AG09309 (cell line): Measurements from ENCODE around the gene SETBP1.

Experiments used
- DNase-seq: peaks from one replicate; pipeline ENCODE4 v3.0.0-alpha.2; 2010; ENCODE audit warnings: low read depth
- H3K4me3 ChIP-seq: 2 replicates; pipeline ENCODE4 v1.5.1; 2011; ENCODE audit warnings: mild to moderate bottlenecking, low read depth, low read length, moderate library complexity; ENCODE audit not compliant: control insufficient read depth
- TF ChIP-seq, protein P1 (sequence below): IDR thresholded peaks from 2 replicates; pipeline ENCODE4 v1.5.1; 2011; ENCODE audit warnings: mild to moderate bottlenecking, low read depth, low read length, inconsistent platforms; ENCODE audit not compliant: insufficient read depth, control insufficient read depth; ENCODE audit errors: missing control alignments

Gene SETBP1

DNA sequence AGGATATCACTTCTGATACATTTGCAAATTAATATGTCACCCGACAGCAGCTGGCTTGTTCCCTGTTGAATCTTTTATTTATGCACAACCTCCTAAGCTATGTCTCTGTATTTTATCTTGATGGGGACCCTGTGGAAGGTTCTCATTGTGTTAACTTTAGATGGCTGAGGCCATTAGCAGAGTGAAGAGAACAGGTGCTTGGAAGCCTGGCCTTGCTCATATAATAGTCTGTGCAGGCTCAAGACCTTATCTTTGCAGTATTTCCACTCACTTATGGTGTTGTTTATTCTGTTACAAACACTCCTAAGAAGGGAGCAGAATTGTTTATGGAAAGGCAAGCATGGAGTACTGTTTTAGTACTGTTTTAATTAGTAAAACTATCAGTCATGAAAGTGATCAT lies 107.6 kb downstream of the SETBP1 start:
- no peak for DNase-seq
- TF ChIP-seq, protein P1, sequence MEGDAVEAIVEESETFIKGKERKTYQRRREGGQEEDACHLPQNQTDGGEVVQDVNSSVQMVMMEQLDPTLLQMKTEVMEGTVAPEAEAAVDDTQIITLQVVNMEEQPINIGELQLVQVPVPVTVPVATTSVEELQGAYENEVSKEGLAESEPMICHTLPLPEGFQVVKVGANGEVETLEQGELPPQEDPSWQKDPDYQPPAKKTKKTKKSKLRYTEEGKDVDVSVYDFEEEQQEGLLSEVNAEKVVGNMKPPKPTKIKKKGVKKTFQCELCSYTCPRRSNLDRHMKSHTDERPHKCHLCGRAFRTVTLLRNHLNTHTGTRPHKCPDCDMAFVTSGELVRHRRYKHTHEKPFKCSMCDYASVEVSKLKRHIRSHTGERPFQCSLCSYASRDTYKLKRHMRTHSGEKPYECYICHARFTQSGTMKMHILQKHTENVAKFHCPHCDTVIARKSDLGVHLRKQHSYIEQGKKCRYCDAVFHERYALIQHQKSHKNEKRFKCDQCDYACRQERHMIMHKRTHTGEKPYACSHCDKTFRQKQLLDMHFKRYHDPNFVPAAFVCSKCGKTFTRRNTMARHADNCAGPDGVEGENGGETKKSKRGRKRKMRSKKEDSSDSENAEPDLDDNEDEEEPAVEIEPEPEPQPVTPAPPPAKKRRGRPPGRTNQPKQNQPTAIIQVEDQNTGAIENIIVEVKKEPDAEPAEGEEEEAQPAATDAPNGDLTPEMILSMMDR: no peak
- H3K4me3 ChIP-seq: no peak overlapping the region

DNA sequence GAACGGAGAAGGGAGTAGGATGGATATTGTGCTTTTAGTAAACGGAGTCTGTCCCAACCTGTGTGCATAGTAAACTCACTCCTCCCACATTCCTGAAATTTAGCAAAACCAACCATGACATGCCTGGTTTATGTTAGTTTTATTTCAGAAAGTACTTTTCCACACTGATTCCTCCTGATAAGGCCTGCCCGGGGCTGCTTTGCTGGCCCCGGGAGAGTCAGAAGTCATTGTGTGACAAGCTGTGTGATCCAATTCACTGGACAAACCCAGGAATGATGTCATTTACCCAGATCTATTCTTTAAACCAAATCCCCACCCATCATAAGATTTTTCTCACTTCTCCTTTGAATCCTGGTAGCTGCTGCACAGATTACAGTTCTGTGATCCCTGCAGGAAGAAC lies 109.0 kb downstream of the SETBP1 start:
- H3K4me3 ChIP-seq: no peak overlapping the region
- TF ChIP-seq, protein P1: no peak
- no peak for DNase-seq

DNA sequence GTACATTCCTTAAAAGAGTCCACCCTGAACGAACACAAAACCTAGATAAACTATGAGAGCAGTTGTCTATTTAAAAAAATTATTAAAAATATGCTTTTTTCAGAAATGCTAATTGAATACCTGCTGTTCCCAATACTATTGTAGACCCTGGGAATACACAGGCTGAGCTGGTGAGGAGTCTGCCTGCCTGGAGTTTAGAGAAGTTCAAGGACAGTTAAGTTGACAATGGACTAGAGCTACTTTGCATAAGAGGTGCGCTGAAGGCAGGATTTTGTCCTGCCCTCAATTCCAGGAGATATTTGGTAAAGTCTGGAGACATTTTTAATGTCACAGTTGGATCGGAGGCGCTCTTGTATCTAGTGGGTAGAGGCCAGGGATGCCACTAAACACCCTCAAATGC lies 110.2 kb downstream of the SETBP1 start:
- no peak overlapping the region for H3K4me3 ChIP-seq
- DNase-seq: no peak
- TF ChIP-seq, protein P1: no peak

DNA sequence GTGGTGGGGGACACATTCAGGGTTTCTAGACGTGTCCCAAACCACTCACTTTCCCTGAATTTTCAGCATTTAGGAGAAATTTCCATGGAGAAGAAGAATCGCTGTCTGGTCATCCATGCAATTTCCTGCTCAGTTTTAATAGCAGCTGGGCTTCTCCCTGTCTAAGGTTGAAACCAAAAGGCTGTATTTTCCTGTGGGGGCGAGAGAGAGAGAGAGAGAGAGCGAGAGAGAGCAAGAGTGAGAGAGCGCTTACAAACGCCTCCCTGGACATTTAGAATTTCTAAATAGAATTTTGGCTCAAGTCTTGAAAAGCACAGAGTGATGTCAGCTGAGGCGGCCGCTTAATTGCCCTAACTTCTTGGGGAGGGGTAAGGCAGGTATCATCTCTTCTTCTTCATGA lies 110.8 kb downstream of the SETBP1 start:
- TF ChIP-seq, protein P1: no peak
- no peak overlapping the region for H3K4me3 ChIP-seq
- DNase-seq: no peak

DNA sequence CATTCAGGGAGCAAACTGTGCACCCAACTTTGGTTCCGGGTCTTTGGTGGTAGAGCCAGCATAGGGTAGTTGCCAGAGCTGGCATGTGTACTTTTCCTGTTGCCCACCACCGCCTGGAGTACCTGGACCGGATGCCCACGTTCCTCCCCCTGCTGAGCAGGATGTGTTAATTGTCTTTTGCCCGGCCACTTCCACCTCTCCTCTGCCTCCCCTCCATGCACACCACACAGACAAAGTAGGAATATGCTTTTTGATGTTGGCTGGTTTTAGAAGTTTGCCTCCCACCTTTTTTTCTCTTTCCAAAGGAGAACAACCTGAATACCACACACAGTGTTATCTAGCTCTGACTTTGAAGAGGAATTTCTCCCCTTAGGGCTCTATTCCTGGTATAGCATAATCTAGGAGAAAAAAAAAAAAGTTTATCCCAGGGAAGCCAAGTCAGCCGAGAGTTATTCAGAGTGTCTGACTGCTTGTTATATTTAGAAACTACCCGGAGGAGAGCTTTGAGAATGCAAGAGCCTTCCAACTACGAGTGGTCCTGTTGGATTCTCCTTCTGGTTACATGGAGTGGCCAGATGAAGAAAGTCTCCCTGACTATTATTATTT lies 111.9 kb downstream of the SETBP1 start:
- TF ChIP-seq, protein P1: no peak
- no peak for DNase-seq
- H3K4me3 ChIP-seq: no peak overlapping the region

DNA sequence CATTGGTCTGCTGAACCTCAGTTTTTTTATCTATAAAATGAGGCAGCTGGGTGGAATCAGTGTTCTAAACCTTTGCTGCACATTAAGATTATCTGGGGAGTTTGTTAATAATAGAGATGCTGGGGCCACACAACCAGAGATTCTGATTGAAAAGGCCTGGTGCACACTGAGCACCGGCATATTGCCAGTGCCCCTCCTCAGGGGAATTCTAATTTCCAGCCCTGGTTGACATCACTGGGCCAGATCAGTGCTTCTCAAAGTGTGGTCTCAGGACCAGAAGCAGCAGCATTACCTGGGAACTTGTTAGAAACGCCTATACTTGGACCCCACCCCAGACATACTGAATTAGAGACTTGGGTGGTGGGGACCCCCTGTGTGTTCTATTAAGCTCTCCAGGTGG lies 112.5 kb downstream of the SETBP1 start:
- TF ChIP-seq, protein P1: no peak
- H3K4me3 ChIP-seq: no peak overlapping the region
- no peak for DNase-seq

DNA sequence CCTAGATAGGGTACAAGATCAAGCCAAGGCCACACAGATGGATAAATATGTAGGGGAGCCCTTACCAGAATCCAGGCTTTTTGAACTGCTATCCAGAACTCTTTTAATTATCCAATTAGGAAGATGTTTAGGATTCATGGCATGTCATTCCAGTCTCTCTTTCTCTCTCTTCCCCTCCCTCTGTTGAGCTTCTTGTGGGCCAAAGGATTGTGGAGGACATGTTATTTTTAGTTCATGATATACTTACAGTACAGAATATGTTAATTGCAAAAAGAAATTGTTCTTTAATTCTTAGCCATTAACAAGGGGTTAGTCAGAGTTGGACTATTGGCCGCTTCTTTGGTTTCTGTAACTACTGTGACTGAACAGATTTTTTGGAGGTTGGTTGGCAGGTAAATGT lies 113.0 kb downstream of the SETBP1 start:
- DNase-seq: no peak
- TF ChIP-seq, protein P1: no peak

More for the DNA sequence above, 113.0 kb downstream of the SETBP1 start:
- H3K4me3 ChIP-seq: no peak overlapping the region
